KMS-11 (cell line): Measurements from ENCODE around the gene POLR2M.

ENCODE experiments used
- H2AFZ ChIP-seq: fragments of 200-600 bp; sonication (generic); 2 replicates; pipeline ENCODE4 v1.6.1; 2016; ENCODE audit warnings: antibody characterized with exemption, mixed run types, low read depth
- H3K27ac ChIP-seq: fragments of 200-600 bp; sonication (generic); 2 replicates; pipeline ENCODE4 v1.6.1; 2016; ENCODE audit warnings: mild to moderate bottlenecking, mixed run types
- H3K27me3 ChIP-seq: fragments of 200-600 bp; sonication (generic); 2 replicates; pipeline ENCODE4 v1.6.1; 2017; ENCODE audit warnings: mild to moderate bottlenecking, low read depth, mixed run types, moderate library complexity; ENCODE audit not compliant: insufficient read depth
- H3K36me3 ChIP-seq: fragments of 200-600 bp; sonication (generic); 2 replicates; pipeline ENCODE4 v1.6.1; 2017; ENCODE audit warnings: mild to moderate bottlenecking, mixed run types; ENCODE audit not compliant: insufficient read depth
- H3K4me1 ChIP-seq: fragments of 200-600 bp; sonication (generic); 2 replicates; pipeline ENCODE4 v1.6.1; 2016; ENCODE audit warnings: mild to moderate bottlenecking, low read depth, mixed run types; ENCODE audit not compliant: poor library complexity, severe bottlenecking
- H3K4me2 ChIP-seq: fragments of 200-600 bp; sonication (generic); 2 replicates; pipeline ENCODE4 v1.7.0; 2016; ENCODE audit warnings: mild to moderate bottlenecking, mixed run types
- H3K4me3 ChIP-seq: fragments of 200-600 bp; sonication (generic); IDR thresholded peaks from 2 replicates; pipeline ENCODE4 v1.6.1; 2017; ENCODE audit warnings: low read depth, low read length, mixed read lengths; ENCODE audit not compliant: insufficient read depth
- H3K79me2 ChIP-seq: fragments of 200-600 bp; sonication (generic); 2 replicates; pipeline ENCODE4 v1.6.1; 2016; ENCODE audit warnings: low read depth, mixed run types; ENCODE audit not compliant: insufficient read depth
- H3K9ac ChIP-seq: fragments of 200-600 bp; sonication (generic); 2 replicates; pipeline ENCODE4 v1.6.1; 2016; ENCODE audit warnings: mild to moderate bottlenecking, mixed run types
- H4K20me1 ChIP-seq: fragments of 200-600 bp; sonication (generic); 2 replicates; pipeline ENCODE4 v1.6.1; 2016; ENCODE audit warnings: mild to moderate bottlenecking, mixed run types; ENCODE audit not compliant: insufficient read depth
- TF ChIP-seq, protein P1 (sequence below): fragments of 200-600 bp; sonication (generic); conservative IDR thresholded peaks from 2 replicates; pipeline ENCODE4 v1.6.1; 2017; ENCODE audit warnings: low read depth, mild to moderate bottlenecking, antibody characterized with exemption, low read length, moderate library complexity, mixed read lengths

POLR2M gene

DNA sequence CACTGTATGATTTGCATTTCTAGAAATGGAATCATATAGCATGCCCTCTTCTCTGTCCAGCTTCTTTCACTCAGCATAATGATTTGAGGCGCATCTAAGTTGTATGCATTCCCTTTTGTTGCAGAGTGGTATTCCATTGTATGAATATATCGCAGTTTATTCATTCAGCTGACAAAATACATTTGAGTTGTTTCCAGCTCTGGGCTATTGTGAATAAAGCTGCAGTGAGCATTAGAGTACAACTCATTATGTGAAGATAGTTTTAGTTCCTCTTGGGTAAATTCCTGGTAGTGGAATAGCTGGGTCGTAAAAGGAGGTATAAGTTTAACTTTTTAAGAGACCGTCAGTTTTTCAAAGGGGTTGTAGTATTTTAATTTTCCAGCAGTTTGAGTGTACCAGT lies 38.5 kb upstream of the POLR2M start:
- no peak overlapping the region for H3K9ac ChIP-seq
- H3K27me3 ChIP-seq = no peaks in the 10 kb centered on the region
- H3K79me2 ChIP-seq = no peaks in the 10 kb centered on the region
- no peak overlapping the region for H2AFZ ChIP-seq
- H3K36me3 ChIP-seq = no peaks in the 10 kb centered on the region
- H3K4me1 ChIP-seq = no peaks in the 10 kb centered on the region
- H4K20me1 ChIP-seq = no peaks in the 10 kb centered on the region
- TF ChIP-seq, protein P1, sequence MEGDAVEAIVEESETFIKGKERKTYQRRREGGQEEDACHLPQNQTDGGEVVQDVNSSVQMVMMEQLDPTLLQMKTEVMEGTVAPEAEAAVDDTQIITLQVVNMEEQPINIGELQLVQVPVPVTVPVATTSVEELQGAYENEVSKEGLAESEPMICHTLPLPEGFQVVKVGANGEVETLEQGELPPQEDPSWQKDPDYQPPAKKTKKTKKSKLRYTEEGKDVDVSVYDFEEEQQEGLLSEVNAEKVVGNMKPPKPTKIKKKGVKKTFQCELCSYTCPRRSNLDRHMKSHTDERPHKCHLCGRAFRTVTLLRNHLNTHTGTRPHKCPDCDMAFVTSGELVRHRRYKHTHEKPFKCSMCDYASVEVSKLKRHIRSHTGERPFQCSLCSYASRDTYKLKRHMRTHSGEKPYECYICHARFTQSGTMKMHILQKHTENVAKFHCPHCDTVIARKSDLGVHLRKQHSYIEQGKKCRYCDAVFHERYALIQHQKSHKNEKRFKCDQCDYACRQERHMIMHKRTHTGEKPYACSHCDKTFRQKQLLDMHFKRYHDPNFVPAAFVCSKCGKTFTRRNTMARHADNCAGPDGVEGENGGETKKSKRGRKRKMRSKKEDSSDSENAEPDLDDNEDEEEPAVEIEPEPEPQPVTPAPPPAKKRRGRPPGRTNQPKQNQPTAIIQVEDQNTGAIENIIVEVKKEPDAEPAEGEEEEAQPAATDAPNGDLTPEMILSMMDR = no peak
- H3K4me3 ChIP-seq = no peak overlapping the region
- H3K27ac ChIP-seq = no peak overlapping the region
- H3K4me2 ChIP-seq = no peak overlapping the region

DNA sequence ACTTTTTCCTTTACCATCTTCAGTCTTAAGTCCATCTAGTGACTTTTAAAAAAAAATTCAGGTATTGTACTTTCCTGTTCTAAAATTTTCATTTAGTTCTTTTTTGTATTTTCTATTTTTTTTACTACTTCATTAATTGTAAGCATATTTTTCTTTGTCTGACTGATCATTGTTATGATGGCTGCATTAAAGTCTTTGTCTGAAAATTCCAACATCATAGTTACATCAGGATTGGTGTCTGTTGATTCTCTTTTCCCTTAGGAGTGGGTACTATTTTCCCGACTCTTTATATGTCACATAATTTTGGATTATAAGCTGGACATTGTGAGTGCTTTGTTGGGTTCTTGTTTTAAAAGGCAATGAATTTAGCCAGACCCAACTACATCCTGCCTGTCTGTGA lies 34.9 kb upstream of the POLR2M start:
- H3K79me2 ChIP-seq = no peaks in the 10 kb centered on the region
- H4K20me1 ChIP-seq = no peaks in the 10 kb centered on the region
- no peaks in the 10 kb centered on the region for H3K4me1 ChIP-seq
- H3K27ac ChIP-seq = no peak overlapping the region
- TF ChIP-seq, protein P1 = no peak
- H2AFZ ChIP-seq = no peak overlapping the region
- H3K4me3 ChIP-seq = no peak overlapping the region
- H3K27me3 ChIP-seq = no peaks in the 10 kb centered on the region
- no peak overlapping the region for H3K4me2 ChIP-seq
- H3K36me3 ChIP-seq = no peaks in the 10 kb centered on the region
- H3K9ac ChIP-seq = no peak overlapping the region

DNA sequence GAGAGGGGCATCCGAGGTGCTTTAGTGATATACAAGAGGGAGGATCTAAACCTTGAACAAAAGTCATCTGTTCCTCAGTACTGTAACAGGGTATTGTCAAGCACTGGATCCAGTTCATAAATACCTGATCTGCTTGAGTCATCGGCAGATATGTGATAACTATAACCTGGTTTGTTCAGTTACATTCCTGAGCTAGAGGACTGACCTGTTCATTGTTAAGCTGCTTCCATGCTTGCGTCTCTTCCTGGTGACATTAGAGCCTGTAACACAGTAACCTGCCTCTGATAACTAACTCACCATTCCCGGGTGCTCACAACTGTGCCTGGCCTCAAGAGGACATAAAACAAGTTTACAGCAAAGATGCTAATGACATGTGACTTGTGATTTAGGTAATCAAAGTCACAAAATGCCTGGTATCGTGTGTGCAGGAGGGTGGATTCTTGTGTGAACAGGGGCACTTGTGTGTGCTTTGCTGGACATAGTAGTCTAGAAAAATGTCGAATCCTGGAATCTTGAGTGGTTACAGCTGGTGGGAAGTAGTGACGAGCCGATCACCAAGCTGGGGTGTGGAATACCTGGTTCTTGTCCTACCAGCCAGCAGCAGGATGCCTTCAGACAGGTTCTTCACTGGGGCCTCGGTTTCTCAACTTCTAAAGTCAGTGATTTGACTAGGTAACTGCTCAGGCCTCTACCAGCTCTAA lies 30.9 kb upstream of the POLR2M start:
- Histone ChIP-seq H3K79me2 (no peaks in the 10 kb centered on the region), H3K4me2 (no peak overlapping the region), H3K9ac (no peak overlapping the region), H3K36me3 (no peaks in the 10 kb centered on the region), H3K4me3 (no peak overlapping the region), H2AFZ (no peak overlapping the region), H3K27me3 (no peaks in the 10 kb centered on the region), H3K27ac (no peak overlapping the region), H3K4me1 (peaks cover 6% of the 10 kb centered on the region), H4K20me1 (no peaks in the 10 kb centered on the region)
- TF ChIP-seq, protein P1 = no peak

DNA sequence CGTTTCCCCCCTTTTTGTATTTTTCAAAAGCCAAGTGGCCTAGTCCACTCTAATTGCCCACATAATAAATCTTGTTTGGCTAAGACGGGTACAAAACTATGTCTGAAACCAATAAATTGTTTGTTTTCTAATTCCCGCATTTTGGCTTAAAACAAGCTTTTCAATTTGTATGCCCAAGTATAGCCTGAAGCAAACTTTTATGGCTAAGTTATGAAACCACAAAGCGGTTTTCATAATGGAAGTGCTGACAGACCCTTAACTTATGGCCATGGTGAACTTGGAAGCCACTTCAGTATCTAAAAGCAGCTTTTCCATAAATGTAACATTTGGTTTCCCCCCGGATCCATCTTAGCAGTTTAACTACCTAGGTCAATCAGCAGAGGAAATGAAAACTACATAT lies 29.9 kb upstream of the POLR2M start:
- TF ChIP-seq, protein P1 = no peak
- no peak overlapping the region for H2AFZ ChIP-seq
- H3K4me2 ChIP-seq = no peak overlapping the region
- peaks cover 13% of the 10 kb centered on the region for H3K4me1 ChIP-seq
- no peaks in the 10 kb centered on the region for H4K20me1 ChIP-seq
- H3K27ac ChIP-seq = no peak overlapping the region
- H3K27me3 ChIP-seq = no peaks in the 10 kb centered on the region
- H3K4me3 ChIP-seq = no peak overlapping the region
- no peak overlapping the region for H3K9ac ChIP-seq
- H3K36me3 ChIP-seq = no peaks in the 10 kb centered on the region
- no peaks in the 10 kb centered on the region for H3K79me2 ChIP-seq
